ENCODE measurements around the gene EBI3.

- TF ChIP-seq CTCF (conservative IDR thresholded peaks at IDR 0.05; ENCODE audit: low read length), result no peak
- TF ChIP-seq EZH2phosphoT487 (IDR thresholded peaks at IDR 0.05; ENCODE audit: borderline replicate concordance, low read depth, low read length), result no peak
Measured at GRCh38 chr19:4194353-4194752, 35.0 kb upstream of the EBI3 start.

Data from OCI-LY7 (cell line).